ENCODE measurements around the gene TMEM198. TPM values are rescaled to one million over a fixed set of nuclear protein-coding genes. Genes with fewer than 3 reads are reported as not detected.

TMEM198 gene
- total and polyA plus RNA-seq, 2 donors (not counting 1 experiment from before 2014, with no cell fraction given), result 0.39 to 1.1 TPM

GRCh38 chr2:219514836-219515235, 29.0 kb upstream of the TMEM198 start:
- H3K9ac ChIP-seq (ENCODE audit: low read length), result no peak overlapping the region
- H3K4me3 Mint-ChIP-seq, result no peak overlapping the region
- H3K4me1 Mint-ChIP-seq, result peaks cover 19% of the 10 kb centered on the region

DNA sequence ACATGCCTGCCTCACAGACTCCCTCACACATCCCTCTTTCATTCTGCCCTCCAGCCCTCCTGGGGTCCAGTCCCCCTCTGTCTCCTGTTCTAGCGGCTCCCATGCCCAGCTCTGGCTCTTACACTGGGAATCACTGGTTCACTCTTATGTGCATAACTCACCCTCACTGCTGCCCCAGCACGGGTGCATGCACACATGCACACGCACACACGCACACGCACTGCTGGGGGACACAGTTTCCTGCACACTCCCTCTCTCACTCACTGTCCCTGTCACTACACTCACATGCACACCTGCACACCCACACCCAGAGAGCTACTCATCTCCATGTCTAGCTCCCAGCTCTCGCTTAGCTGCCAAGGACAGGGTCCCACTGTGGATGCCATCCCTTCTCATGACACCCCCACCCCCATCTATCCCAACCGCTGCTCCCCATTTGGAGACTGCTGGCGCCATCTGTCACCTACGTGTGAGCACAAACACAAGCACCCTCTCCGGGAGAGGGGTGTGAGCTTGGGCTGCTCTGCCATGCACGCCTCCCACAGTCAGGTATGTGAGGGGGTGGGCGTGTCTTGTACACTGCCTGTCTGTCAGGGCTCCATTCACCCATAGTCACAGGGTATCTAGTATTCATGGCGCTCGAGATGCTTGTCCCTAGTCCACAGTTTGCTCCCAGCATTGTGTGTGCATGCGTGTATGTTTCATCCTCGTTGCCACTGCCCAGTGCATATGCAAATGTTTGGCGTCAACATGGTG, 27.8 kb upstream of the TMEM198 start:
- Histone ChIP-seq H3K27me3 (replicated peaks in 1 of 4; ENCODE audit: control extremely low read depth in 1 of 4, control insufficient read depth in 3 of 4, insufficient read depth in 4 of 4, low read length in 3 of 4) (peaks cover 0 to 84% (median 21%) of the 10 kb centered on the region in 4 experiments), H4K20me1 (ENCODE audit: control insufficient read depth, insufficient read depth, low read length, poor library complexity, severe bottlenecking) (no peaks in the 10 kb centered on the region), H2AFZ (ENCODE audit: insufficient read depth, low read depth, low read length, poor library complexity, severe bottlenecking) (no peak overlapping the region), H3K9me3 (ENCODE audit: control extremely low read depth in 1 of 3, control insufficient read depth in 2 of 3, insufficient read depth in 1 of 3, low read length in 2 of 3) (peaks cover 0 to 8% (median 0%) of the 10 kb centered on the region in 3 donors), H3K4me3 (ENCODE audit: control extremely low read depth in 1 of 5, extremely low read depth in 1 of 5, insufficient read depth in 1 of 5, low read depth in 2 of 5, low read length in 4 of 5) (no peak overlapping the region), H3K79me2 (ENCODE audit: control insufficient read depth, insufficient read depth, low read length) (no peaks in the 10 kb centered on the region), H3K36me3 (replicated peaks in 1 of 2; ENCODE audit: control extremely low read depth in 1 of 2, control insufficient read depth in 1 of 2, extremely low read depth in 1 of 2, insufficient read depth in 2 of 2, low read length in 1 of 2) (no peaks in the 10 kb centered on the region), H3K27ac (ENCODE audit: low read length in 2 of 2) (no peak overlapping the region), H3K9ac (ENCODE audit: low read length) (no peak overlapping the region), H3K4me2 (replicated peaks; ENCODE audit: low read depth, low read length, poor library complexity, severe bottlenecking) (no peak overlapping the region), H3K4me1 (ENCODE audit: control insufficient read depth in 2 of 2, insufficient read depth in 2 of 2, low read length in 2 of 2) (peaks cover 0 to 12% of the 10 kb centered on the region in 2 donors)
- Mint-ChIP-seq H3K9me3 (ENCODE audit: insufficient read depth) (no peaks in the 10 kb centered on the region), H3K27ac (no peak overlapping the region), H3K27me3 (peaks cover 70% of the 10 kb centered on the region), H3K4me3 (no peak overlapping the region), H3K4me1 (peaks cover 9% of the 10 kb centered on the region)
- POLR2A ChIA-PET, result no interaction called here
- DNase-seq, result no peak
- whole genome bisulfite sequencing (ENCODE audit: insufficient coverage), result 79% methylated on average over 16 of the region's 17 CpGs
- CTCF ChIA-PET, result interaction anchor here (1.2 kb wide), 1 partner anchor 13 kb away, joined by 4 read pairs; no protein-coding TSS in a partner anchor
- no peak for ATAC-seq (ENCODE audit: low read depth)
- TF ChIP-seq, protein P1, sequence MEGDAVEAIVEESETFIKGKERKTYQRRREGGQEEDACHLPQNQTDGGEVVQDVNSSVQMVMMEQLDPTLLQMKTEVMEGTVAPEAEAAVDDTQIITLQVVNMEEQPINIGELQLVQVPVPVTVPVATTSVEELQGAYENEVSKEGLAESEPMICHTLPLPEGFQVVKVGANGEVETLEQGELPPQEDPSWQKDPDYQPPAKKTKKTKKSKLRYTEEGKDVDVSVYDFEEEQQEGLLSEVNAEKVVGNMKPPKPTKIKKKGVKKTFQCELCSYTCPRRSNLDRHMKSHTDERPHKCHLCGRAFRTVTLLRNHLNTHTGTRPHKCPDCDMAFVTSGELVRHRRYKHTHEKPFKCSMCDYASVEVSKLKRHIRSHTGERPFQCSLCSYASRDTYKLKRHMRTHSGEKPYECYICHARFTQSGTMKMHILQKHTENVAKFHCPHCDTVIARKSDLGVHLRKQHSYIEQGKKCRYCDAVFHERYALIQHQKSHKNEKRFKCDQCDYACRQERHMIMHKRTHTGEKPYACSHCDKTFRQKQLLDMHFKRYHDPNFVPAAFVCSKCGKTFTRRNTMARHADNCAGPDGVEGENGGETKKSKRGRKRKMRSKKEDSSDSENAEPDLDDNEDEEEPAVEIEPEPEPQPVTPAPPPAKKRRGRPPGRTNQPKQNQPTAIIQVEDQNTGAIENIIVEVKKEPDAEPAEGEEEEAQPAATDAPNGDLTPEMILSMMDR (IDR thresholded peaks at IDR 0.05), result no peak
- no peak for TF ChIP-seq EZH2 (IDR thresholded peaks at IDR 0.05; ENCODE audit: borderline replicate concordance, insufficient read depth, low read depth, low read length, poor library complexity, severe bottlenecking)
- intact Hi-C loops (cut with micrococcal nuclease), result no loop called here

More at GRCh38 chr2:219514836-219515235, 29.0 kb upstream of the TMEM198 start:
- Mint-ChIP-seq H3K27ac (no peak overlapping the region), H3K9me3 (ENCODE audit: insufficient read depth) (no peaks in the 10 kb centered on the region), H3K27me3 (peaks cover 71% of the 10 kb centered on the region)
- Histone ChIP-seq H3K27ac (ENCODE audit: low read length in 2 of 2) (no peak overlapping the region), H3K4me2 (replicated peaks; ENCODE audit: low read depth, low read length, poor library complexity, severe bottlenecking) (no peak overlapping the region), H3K36me3 (replicated peaks in 1 of 2; ENCODE audit: control extremely low read depth in 1 of 2, control insufficient read depth in 1 of 2, extremely low read depth in 1 of 2, insufficient read depth in 2 of 2, low read length in 1 of 2) (no peaks in the 10 kb centered on the region), H3K9me3 (ENCODE audit: control extremely low read depth in 1 of 3, control insufficient read depth in 2 of 3, insufficient read depth in 1 of 3, low read length in 2 of 3) (peaks cover 0 to 18% (median 0%) of the 10 kb centered on the region in 3 donors), H3K27me3 (replicated peaks in 1 of 4; ENCODE audit: control extremely low read depth in 1 of 4, control insufficient read depth in 3 of 4, insufficient read depth in 4 of 4, low read length in 3 of 4) (peaks cover 0 to 87% (median 25%) of the 10 kb centered on the region in 4 experiments), H3K79me2 (ENCODE audit: control insufficient read depth, insufficient read depth, low read length) (no peaks in the 10 kb centered on the region), H3K4me1 (ENCODE audit: control insufficient read depth in 2 of 2, insufficient read depth in 2 of 2, low read length in 2 of 2) (peaks cover 7 to 24% of the 10 kb centered on the region in 2 donors), H4K20me1 (ENCODE audit: control insufficient read depth, insufficient read depth, low read length, poor library complexity, severe bottlenecking) (no peaks in the 10 kb centered on the region), H2AFZ (ENCODE audit: insufficient read depth, low read depth, low read length, poor library complexity, severe bottlenecking) (no peak overlapping the region), H3K4me3 (ENCODE audit: control extremely low read depth in 1 of 5, extremely low read depth in 1 of 5, insufficient read depth in 1 of 5, low read depth in 2 of 5, low read length in 4 of 5) (no peak overlapping the region)
- WGBS (ENCODE audit: insufficient coverage), result 93% methylated on average over 21 of the region's 21 CpGs
- intact Hi-C loops (cut with micrococcal nuclease), result no loop called here
- DNase-seq (no peak), ATAC-seq (ENCODE audit: low read depth) (no peak)
- no peak for TF ChIP-seq EZH2 (IDR thresholded peaks at IDR 0.05; ENCODE audit: borderline replicate concordance, insufficient read depth, low read depth, low read length, poor library complexity, severe bottlenecking)
- TF ChIP-seq, protein P1 (IDR thresholded peaks at IDR 0.05), result no peak
- ChIA-PET POLR2A (no interaction called here), CTCF (interaction anchor here (1.4 kb wide), 1 partner anchor 17 kb away, joined by 4 read pairs; no protein-coding TSS in a partner anchor)

Measured in B cell (primary cell).